ENCODE results near the gene AUTS2.

GRCh38 chr7:69596723-69597277 is 1.5 kb upstream of the AUTS2 start:
- no peak for TF ChIP-seq PREB (CRISPR knock-in tag; IDR thresholded peaks at IDR 0.05; ENCODE audit: borderline replicate concordance)
- no peak for TF ChIP-seq ATF3 (CRISPR knock-in tag; conservative IDR thresholded peaks at IDR 0.05)
- TF ChIP-seq USF2 (CRISPR knock-in tag; IDR thresholded peaks at IDR 0.05): no peak
- no peak for TF ChIP-seq TP53 (CRISPR knock-in tag; IDR thresholded peaks at IDR 0.05)
- no peak for TF ChIP-seq CTCF (IDR thresholded peaks at IDR 0.05)
- no peak for TF ChIP-seq KAT7 (CRISPR knock-in tag; IDR thresholded peaks at IDR 0.05; ENCODE audit: borderline replicate concordance)
- no peak for TF ChIP-seq ETV6 (CRISPR knock-in tag; IDR thresholded peaks at IDR 0.05)
- TF ChIP-seq NFYB (CRISPR knock-in tag; conservative IDR thresholded peaks at IDR 0.05; ENCODE audit: low read depth): no peak
- TF ChIP-seq CBFB (CRISPR knock-in tag; IDR thresholded peaks at IDR 0.05; ENCODE audit: low read depth): no peak
- TF ChIP-seq ZNF423 (CRISPR knock-in tag; IDR thresholded peaks at IDR 0.05): no peak
- TF ChIP-seq ERG (CRISPR knock-in tag; IDR thresholded peaks at IDR 0.05): no peak
